Activated CD4-positive, alpha-beta T cell treated with anti-CD3 and anti-CD28 coated beads, Interleukin-10, Interleukin-2, amounts not matched to agents 100 ng/mL and 50 ng/mL, durations not matched to agents 16 hours and 8 hours (primary cell): Measurements from ENCODE around the gene NPY.

Experiments used
- DNase-seq: peaks from one replicate; pipeline ENCODE4 v3.0.0-alpha.2; 2020

The NPY gene

DNA sequence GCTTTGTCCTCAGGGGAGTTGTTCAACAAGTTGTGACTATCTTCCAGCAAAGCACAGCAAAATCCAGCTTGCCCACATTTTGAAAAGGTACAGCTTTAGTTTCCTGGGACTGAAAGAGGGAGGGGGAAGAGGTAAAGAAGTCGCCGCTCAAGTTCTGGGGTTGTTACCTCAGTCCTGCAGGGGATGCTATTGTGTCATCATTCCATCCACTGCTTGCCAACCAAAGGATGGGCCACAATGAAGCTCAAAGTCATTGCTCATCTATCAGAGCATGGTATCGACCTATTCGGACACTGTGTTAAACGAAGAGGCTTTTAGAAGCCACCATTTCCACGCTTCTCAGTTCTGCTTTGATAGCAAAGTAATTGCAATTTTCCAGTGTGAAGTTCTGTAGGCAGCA, 34.3 kb downstream of the NPY start:
- peak; percentile 13 for DNase-seq

DNA sequence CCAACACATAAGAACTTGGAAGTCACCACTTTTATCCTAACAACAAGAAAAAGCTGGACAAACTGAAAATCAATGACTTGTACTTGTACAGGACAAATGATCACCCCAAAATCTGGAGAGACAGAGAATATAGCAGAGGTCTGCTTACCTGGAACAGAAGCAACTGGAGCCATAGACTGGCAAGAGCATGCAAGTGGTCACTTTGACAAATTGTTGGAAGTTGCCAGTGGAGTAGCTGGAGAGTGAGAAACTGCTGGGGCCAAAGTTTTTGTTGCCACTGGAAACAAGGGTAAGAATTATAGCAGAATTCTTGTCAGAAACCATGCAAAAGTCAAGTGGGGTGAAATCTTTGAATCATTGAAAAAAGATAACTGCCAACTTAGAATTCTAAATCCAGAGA, 35.2 kb downstream of the NPY start:
- DNase-seq = no peak

DNA sequence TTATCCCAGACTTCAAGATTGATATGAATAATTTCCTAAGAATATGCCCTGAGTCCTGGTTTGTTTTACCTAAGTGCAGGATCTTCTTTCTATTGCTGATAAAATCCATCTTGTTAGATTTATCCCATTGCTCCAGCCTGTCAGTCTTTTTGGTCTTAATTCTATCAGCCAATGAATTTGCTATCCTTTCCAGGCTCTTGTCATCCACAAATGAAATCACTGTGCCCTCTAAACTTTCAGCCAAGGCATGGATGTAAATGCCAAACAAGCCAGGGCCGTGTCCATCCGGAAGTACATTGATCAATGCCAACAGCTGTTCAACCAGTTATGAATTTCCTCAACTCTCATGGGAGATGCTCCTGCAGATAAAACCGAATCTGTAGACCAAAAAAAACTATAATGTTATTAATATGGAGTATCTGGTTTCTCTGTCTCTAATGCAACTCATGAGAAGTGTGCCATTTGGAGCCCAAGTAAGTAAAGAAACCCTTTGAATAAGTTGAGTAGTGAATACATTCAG, 40.0 kb downstream of the NPY start:
- DNase-seq = no peak

DNA sequence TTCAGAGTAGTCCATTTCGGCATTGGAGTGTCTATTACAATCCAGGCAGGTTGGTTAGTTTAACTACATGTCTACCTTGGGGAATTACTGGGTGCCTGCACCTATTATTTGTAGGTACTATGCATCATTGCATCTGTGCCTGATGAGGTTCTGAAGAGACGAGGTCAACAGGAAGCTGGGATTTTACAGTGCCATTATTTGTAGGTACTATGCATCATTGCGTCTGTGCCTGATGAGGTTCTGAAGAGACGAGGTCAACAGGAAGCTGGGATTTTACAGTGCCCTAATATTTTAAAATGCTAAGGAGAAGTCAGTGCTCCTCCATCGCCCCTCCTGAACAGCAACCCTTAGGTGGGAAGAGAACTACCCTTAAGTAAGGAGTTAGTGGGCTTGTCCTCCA, 41.7 kb downstream of the NPY start:
- no peak for DNase-seq

DNA sequence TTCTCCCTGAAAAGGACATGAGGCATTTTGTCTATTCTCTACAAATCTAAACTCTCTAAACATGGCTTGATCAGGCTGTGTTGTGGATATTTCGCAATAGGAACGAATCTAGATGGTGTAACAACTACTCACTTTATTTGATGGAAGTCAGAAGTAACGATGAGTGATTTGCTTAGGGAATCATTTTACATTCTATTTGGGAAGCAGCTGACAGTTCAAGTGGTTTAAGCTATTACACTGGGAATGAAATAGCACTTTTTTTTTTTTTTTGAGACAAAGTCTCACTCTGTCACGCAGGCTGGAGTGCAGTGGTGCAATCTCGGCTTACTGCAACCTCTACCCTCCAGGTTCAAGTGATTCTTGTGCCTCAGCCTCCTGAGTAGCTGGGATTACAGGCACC, 44.1 kb downstream of the NPY start:
- no peak for DNase-seq

DNA sequence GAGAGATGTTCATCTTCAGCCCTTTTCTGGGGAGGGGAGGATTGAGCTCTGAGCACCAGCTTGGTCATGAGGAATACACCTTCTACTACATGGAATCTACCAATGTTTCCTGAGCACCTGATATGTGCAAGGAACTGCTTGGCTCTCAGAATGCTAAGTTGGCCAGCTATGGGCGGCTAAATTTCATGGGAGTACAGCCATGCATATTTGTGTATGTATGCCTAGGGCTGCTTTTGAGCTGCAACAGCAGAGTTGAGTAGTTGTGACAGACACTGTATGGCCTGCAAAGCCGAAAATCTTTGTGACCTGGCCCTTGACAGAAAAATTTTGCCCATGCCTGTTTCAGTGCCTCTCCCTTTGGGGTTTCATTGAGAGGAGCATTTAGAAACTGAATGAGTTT, 44.9 kb downstream of the NPY start:
- no peak for DNase-seq

DNA sequence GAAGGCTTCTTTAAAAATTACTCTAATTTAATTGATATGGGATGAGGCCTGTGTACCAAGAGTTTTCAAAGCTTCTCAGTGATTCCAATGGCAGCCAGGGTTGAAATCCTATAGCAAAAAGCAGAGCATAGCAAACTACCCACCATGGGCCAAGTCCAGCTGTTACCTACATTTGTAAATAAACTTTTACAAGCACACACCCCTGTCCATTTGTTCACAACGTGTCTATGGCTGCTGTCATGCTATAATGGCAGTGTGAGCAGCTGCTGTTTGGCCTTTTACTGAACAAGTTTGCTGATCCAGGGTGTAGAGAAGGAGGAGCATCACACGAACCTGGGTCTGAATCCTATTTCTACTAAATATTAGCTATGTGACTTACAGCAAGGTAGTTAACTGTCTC, 50.0 kb downstream of the NPY start:
- no peak for DNase-seq

DNA sequence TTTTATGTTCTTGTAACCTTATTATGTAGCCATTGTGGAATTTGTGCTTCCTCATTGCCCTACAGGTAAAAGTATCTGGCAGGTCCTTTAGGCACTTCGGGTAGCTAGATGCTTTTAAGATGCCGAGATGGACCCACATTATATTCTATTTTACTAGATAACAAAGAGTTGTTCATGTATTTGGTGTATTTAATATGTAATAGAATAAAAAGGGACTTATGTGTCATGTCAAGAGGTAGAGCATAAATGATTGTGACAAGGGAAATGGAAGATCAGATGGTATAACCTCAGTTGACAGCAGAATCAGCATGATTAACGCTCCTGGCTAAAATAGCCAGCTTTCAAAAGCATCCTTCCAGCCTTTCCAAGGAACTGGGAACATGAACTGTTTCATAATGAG, 50.6 kb downstream of the NPY start:
- no peak for DNase-seq

DNA sequence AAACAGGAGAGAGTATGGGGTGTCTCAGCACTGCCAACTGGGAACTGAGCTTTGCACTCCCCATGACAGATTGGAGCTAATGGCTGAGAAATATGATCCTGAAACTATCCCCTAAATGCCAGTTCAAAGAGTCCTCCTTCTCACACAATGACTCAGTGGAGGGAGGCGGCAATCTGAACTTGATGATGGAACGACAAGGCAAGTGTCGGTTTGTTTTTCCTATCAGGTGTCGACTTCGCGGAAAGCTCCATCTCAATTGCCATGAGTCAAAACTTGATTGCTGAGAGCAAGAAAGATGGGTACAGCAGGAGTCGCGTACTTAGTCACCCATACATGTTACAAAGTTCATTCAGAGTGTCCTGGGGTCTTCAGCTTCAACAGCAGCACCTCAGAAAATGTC, 52.5 kb downstream of the NPY start:
- peak; percentile 79 for DNase-seq

DNA sequence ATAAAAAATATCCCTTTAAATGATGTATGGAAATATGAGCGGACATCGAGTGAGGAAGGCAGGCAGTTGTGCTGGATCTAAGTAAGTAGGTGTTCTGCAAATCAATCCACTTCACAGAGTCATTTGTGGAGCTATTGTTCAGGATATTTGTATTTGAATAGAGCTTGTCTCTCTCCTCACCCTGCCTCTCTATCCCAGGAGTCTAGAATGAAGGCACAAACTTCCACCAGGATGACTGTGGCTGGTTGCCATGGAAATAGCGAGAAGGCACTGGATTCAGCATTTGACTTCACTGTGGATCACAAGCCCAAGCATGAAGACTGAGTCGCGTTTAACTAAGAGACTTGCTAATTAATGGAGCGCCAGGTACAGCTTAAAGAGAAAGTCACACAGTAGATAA, 53.2 kb downstream of the NPY start:
- DNase-seq = no peak

DNA sequence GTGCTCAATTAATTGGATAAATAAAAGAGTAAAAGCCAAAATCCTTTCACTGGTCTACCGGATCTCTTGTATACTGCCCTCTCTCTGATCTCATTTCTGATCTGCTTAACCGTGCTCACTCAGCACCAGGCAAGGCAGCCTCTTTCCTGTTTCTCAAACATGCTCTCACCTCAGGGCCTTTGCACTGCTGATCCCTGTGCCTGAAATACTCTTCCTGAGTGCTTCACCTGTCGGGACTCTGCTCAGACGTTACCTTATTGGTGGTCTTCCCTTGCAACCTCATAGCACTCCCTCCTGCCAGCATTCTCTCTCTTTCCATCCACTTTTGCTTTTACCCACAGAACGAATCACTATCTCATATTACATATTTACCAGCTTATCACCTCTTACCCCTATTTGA, 55.6 kb downstream of the NPY start:
- DNase-seq = no peak

DNA sequence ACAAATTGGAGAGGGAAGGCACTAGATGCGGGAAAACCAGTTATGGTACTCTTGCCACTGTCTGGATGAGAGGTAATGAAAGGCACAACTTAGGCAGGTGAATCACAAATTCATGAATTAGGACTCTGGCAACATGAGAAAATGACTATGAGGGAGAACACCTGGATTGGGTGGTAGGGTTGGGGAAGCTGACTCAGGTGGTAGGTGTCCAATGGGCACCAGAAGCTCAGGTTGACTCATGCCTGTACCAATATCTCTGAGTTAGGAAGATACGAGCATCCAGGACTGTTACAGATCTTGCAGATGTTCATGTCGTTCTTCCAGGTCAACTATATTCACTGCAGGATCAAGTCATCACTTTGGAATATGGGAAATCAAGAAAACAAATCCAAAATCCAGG, 56.7 kb downstream of the NPY start:
- DNase-seq = no peak
